IPS-18c (cell line): ENCODE data around the gene ITGAL.
"Not testable (repeated sequence)": the region's sequence is repeated elsewhere in the genome, so short reads cannot be mapped to it uniquely, and the experiment has no call there.

Experiments
- H3K4me3 ChIP-seq: 2 replicates; pipeline ENCODE4 v1.7.0; 2013; ENCODE audit warnings: low read depth, mild to moderate bottlenecking, low read length, moderate library complexity; ENCODE audit not compliant: insufficient read depth
- H3K9me3 ChIP-seq: one replicate; pipeline ENCODE4 v1.6.1; 2013; ENCODE audit warnings: mild to moderate bottlenecking, low read length, moderate library complexity; ENCODE audit not compliant: control insufficient read depth, insufficient read depth

ITGAL gene

DNA sequence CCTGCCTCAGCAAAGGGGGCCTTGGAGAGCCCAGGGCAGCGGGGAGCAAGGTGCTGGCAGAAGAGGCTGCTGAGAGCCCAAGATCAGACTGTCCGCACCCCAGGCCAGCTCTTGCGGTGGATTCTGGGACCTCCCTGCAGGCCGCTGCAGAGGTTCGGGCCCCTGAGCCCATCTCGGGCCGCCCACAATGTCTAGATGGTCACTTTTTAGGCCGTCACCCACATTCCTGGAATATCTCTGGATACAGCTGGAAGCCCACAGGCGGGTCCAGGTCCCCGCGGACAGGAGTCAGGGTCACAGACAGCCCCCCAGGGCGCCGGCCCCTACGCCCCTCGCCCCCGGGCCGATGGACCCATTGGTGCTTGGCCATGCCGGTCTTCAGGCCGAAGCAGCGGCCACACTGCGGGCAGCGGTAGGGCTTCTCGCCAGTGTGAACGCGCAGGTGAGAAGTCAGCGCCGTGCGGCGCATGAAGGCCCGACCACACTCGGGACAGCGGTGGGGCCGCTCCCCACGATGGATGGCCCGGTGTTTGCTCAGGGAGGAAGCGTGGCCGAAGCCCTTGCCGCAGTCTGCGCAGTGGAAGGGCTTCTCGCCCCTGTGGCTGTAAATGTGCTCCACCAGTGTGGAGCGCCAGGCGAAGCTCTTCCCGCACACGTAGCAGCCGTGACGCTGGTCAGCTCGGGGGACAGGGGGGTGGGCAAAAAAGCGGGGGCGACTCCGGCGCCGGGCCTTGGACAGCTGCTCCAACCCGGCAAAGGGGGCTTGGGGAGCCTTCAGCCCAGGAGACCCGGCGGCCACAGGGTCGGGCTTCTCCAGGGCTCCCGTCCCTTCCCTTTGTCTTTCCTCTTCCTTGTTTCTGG lies 60.0 kb downstream of the ITGAL start:
- Histone ChIP-seq H3K4me3 (no peak overlapping the region), H3K9me3 (no peaks in the 10 kb centered on the region)

DNA sequence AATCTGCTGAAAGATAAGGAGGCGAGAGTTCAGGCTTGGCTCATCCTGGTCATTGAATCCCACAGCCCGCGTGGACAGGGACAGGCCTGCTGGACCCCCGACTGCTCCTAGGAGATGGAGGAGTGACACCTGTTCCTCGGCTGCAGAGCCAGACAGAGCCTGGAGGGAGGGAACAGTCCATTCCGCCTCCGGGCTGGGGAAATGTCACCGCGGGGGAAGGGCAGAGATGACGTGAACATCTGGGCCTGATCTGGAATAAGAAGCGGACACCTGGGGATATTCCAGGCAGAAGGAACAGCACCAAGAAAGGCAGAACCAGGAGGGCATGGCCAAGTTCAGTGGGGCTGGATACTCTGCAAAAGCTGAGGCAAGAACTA lies 60.6 kb downstream of the ITGAL start:
- H3K4me3 ChIP-seq = no peak overlapping the region; the same call in 1 of the 2 replicates
- no peaks in the 10 kb centered on the region for H3K9me3 ChIP-seq

DNA sequence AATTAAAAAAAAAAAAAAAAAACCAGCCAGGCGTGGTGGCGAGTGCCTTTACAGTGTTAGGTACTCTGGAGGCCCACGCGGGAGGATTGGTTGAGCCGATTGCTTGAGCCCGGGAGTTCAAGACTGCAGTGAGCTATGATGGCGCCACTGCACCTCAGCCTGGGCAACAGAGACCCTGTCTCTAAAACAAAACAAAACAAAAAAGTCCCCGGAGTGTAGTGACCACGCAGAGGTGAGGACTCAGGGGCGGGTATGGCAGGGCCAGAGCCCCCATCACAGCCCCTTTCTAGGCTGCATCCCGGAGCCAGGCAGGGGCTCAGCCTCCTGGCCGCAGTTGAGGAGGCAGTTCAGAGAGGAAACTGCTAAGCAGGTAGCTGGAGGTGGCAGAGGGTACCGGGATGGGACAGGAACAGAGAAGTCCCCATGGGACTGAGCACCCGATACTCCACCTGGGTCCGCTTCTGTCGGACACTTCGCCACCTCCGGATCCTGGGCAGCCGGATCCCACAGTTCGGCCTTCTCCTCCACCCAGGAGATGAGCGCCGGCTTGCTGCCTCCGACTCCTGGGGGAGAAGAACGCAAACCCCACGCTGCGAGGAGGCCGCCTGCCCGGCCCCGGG lies 61.3 kb downstream of the ITGAL start:
- Histone ChIP-seq H3K4me3 (peak overlapping the region; percentile 93), H3K9me3 (no peaks in the 10 kb centered on the region)

DNA sequence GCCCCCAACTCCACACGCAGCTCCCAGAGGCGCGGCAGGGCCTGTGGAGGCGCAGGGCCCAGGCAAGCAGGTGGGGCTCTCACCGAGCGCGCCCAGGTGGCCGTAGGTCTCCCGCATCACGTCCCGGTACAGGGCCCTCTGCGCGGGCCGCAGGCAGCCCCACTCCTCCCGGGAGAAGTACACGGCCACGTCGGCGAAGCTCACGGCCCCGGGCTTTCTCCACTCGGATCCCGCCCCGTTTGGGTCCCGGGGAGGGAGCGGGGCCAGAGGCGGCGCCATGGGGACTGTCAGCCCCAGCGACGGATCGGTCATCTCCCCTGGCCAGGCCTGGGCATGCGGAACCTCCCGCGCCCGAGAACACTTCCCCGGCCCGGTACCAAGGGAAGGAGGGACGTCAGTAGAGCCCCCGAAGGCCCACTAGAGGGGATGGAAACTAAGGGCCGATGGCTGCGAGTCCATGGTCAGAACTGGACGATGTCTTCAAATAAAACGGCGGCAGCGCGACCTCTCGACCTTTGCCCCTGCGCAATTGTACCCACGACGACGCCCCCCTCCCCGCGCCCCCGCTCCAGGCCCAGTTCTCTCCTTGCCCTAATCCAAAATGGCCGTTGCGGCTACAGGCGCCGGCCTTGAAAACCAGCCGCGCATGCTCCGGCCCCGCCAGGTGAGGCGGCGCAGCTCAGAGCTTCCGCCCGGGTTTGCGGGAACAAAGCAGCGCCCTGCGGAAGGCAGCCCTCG lies 62.0 kb downstream of the ITGAL start, which contains the start of gene ZNF747:
TSS of gene ZNF747 (minus strand) at position 491 of the 738 bp plus-strand sequence. CDS start at position 312, 179 bp downstream.
- H3K9me3 ChIP-seq = no peaks in the 10 kb centered on the region
- H3K4me3 ChIP-seq = peak within 1 kb of the TSS; percentile 93

DNA sequence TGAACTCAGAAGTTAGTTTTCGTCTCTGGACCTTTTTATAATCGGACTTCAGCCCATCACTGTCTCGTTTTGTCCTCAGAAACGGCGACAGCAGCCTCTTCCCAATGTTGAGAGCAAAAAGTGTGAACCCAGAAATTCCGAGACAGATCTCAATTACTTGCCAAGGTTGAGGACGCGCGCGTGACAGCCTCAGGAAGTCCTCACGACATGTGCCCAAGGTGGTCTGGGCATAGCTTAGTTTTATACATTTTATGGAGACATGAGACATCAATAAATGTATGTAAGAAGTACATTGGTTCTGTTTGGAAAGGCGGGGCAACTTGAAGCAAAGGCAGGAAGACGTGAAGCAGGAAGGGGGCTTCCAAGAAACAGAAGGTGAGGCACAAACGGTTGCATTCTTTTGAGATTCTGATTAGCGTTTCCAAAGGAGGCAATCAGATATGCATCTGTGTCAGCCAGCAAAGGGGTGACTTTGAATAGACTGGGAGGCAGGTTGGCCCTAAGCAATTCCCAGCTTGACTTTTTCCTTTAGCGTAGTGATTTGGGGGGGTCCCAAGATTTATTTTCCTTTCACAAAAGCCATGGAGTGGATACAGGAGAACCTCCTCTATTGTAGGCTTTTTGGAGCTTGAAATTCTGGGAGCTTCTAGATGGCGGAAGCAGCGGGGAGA lies 62.7 kb downstream of the ITGAL start:
- no peaks in the 10 kb centered on the region for H3K9me3 ChIP-seq
- peak overlapping the region; percentile 93 for H3K4me3 ChIP-seq

DNA sequence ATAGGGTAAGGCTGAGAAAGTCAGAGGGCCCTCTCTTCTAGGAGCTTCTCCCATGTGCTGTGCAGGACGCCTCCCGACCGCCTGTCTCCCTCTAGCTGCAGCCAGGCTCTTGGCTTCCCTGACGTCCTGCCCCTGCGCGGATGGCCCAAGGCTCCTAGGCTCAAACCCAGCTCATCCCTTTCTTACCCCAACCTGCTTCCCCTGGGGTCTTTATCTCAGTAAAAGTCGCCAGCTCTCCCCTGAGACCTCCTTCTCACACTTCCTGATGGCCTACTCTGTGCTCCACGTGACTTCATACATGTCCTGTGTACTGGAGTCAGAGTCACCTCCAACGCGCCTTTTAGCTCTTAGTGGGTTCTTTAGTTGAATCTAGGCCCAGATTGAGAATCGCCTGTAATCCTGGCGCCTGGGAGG lies 63.2 kb downstream of the ITGAL start:
- no peaks in the 10 kb centered on the region for H3K9me3 ChIP-seq
- peak overlapping the region; percentile 93 for H3K4me3 ChIP-seq

DNA sequence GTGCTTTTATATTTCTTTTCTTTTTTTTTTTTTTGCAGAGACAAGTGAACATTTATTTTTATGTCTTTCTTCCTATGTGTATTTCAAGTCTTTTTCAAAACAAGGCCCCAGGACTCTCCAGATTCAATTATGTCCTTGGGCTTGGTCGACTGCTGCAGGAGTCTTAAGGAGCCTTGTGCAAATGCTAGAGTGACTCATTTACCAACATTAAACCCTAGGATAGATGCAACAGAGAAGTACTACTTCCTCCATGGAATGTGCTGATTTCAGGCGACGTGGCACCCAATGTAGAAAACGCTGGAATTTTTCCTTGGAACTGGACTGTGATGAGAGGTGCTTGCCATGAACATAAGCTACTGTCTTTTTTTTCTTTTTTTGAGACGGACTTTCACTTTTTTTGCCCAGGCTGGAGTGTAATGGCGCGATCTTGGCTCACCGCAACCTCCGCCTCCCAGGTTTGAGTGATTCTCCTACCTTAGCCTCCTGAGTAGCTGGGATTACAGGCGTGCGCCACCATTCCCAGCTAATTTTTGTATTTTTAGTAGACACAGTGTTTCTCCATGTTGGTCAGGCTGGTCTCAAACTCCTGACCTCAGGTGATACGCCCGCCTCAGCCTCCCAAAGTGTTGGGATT lies 64.0 kb downstream of the ITGAL start:
- not testable (repeated sequence) for H3K9me3 ChIP-seq, H3K4me3 ChIP-seq

DNA sequence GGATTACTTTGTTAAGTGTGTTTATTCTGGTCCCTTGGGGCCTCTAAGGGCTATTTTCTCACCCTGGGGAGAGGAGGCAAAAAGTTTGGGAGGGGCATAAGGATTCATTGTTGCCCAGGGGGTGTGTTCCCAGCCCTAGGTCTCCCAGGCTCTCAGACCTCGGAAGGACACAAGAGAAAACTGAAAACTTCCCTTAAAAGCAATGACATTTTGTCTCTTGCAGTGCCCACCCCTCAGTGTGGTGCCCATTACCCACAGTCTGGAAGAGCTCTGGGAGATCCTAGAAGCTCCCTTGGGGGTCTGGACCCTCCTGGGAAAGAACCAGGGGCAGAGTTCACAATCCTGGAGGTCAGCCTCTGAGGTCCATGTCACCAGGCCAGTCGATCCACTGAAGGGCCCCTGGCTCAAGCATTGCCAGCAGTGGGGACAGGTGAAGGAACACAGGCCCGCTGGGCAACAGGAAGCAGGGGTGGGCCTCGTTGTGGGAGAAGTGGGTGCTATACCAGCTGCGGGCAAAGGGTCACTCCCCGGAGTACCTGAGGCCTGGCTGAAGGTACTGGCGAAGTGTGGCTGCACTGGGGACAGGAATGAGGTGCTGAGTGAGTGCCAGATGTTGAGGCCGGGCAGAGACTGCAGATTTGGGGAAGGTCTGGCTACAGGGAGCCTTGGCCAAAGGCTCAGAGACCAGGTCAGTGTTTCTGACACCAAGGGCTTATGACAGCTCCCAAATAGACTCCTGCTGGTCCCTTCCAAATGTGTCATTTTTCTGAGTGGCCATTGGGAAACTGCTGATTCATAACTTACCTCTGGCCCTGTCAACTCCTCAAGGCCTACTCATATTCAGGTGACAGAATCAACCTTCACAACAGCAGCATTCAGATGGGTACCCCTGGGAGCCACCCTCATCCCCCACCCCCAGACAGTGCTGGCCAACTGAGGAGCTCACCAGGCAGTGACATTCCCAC lies 66.7 kb downstream of the ITGAL start:
- Histone ChIP-seq H3K4me3 (no peak overlapping the region), H3K9me3 (no peaks in the 10 kb centered on the region)

DNA sequence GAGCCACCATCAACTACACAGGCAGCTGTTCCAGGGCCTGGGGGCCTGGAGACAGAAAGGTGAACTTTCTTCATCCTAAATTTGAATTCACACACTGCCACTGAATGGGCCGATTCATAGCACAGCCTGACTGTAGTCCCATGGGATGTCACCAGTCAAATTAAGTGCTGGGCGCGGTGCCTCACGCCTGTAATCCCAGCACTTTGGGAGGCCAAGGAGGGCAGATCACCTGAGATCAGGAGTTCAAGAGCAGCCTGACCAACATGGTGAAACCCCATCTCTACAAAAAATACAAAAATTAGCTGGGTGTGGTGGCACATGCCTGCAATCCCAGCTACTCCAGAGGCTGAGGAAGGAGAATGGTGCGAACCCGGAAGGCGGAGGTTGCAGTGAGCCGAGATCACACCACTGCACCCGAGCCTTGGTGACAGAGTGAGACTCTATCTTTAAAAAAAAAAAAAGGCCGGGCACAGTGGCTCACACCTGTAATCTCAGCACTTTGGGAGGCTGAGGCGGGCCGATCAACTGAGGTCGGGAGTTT lies 67.5 kb downstream of the ITGAL start:
- not testable (repeated sequence) for H3K4me3 ChIP-seq, H3K9me3 ChIP-seq

DNA sequence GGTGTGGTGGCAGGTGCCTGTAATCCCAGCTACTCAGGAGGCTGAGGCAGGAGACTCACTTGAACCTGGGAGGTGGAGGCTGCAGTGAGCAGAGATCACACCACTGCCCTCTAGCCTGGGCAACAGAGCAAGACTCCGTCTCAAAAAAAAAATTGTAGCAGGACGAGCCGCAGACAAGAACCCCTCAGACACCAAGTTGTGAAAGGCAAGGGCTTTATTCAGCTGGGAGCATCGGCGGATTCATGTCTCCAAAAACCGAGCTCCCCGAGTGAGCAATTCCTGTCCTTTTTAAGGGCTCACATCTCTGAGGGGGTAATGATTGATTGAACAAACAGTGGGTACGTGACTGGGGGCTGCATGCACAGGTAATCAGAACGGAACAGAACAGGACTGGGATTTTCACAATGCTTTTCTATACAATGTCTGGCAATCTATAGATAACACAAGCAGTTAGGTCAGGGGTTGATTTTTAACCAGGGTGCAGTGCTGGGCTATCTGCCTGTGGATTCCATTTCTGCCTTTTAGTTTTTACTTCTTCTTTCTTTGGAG lies 68.4 kb downstream of the ITGAL start:
- H3K4me3 ChIP-seq, H3K9me3 ChIP-seq: not testable (repeated sequence)

DNA sequence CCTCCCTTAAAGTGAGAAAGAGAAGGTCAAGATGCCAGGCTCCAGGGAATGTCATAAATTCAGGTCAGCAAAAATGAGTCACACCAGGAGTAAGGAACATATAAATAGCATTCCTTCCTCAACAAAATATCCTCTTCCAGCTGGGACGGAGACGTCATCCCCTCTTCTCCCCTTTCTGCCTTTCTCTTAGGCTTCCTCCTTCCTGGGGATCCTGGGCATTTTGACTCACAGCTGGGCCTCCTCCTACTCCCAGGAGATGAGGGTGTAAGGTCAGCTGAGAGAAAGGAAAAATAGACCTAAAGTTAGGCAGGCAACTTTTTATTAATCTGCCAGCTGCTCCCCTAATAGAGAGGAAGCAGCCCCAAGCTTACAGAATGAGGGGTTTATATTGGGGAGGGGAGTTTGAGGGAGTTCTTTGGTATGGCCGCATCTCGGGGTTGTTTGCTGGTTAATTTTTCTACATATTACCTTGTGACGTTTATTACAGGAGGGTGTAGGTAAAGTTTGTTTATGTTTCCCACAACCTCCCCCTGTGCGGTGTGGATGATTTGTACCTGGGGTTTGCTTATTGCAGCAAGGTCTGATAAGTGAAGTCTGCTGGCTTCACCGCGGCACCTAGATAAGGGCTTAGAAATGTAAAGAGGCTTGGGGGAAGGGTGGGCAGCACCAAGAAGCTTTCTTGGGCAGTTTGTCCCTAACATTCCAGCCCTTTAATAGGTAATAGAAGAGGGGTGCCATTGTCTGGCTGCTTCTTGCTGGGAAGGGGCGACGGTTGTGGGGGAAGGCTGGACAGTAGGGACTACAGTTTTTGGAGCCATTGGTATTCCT lies 69.2 kb downstream of the ITGAL start:
- Histone ChIP-seq H3K9me3 (no peaks in the 10 kb centered on the region), H3K4me3 (no peak overlapping the region)

DNA sequence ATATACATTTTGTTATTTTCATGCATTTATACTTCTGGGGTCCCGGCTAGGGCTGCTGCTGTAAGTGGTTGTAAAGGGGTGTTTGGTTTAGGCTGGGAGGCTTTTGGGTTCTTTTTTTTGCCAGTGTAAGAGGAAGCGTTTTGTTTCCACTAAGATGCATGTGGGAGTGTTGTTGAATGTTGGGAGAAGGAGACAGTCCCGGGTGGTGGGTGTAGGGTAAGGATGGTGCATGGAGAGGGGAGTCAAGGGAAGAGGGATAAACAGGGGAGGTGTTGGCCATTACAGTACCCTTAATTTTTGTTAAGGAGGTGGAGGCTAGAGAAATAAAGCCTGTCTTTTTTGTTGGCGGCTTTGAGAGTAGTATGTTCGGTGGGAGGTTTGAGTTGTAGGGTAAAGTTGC lies 70.5 kb downstream of the ITGAL start:
- Histone ChIP-seq H3K4me3 (no peak overlapping the region), H3K9me3 (no peaks in the 10 kb centered on the region)

DNA sequence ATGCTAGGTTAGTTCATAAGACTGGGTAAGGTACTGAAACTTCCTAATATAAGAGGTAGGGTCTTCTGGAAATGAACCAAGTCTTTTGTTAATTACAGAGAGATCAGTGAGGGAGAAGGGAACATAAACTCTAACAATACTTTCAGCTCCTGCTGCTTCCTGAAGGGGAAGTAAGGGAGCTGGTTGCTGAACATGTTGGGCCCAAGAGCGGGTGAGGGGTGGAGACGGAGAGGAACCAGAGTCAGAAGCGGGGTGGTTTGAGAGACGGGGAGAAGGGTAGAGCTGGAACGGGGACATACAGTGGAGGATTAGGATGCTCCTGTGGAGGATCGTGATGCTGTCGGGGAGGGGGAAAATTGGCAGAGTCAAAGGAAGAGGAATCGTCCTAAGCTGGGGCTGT lies 73.6 kb downstream of the ITGAL start:
- H3K9me3 ChIP-seq = no peaks in the 10 kb centered on the region
- H3K4me3 ChIP-seq = no peak overlapping the region

DNA sequence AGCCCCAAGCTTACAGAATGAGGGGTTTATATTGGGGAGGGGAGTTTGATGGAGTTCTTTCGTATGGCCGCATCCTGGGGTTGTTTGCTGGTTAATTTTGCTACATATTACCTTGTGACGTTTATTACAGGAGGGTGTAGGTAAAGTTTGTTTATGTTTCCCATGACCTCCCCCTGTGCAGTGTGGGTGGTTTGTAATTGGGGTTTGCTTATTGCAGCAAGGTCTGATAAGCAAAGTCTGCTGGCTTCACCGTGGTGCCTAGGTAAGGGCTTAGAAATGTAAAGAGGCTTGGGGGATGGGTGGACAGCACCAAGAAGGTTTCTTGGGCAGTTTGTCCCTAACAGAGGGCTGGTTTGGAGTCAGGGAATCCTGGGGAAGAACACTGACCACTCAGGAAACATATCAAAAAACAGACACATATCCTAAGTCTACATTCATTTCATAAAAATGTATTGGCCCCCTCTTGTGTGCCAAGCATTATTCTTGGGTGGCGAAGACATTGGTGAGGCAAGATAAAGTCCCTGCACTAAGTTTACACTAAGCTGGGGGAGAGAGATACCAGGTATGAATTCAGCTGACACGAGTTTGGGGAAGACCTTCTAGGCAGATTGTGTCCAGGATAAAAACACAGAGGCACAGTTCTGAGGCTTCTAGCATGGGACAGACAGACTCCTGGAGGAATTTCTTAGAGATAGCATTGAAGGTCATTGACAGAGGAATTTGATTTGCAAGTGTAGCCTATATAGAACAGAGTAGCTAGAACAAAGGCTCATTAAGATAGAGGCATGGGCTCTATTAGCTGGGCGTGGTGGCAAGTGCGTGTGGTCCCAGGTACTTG lies 76.1 kb downstream of the ITGAL start:
- Histone ChIP-seq H3K9me3 (peaks cover 2% of the 10 kb centered on the region), H3K4me3 (no peak overlapping the region)
